NCI-H2196 (cell line): ENCODE data around the gene MATN3.

Experiments used
- DNase-seq: peaks from one replicate; lab custom pipeline; 2025; ENCODE audit not compliant: unreplicated experiment; lab: John Stamatoyannopoulos, UW

MATN3 gene

GRCh38 chr2:19943189-19943588, 69.3 kb downstream of the MATN3 start:
- DNase-seq, result no peak

DNA sequence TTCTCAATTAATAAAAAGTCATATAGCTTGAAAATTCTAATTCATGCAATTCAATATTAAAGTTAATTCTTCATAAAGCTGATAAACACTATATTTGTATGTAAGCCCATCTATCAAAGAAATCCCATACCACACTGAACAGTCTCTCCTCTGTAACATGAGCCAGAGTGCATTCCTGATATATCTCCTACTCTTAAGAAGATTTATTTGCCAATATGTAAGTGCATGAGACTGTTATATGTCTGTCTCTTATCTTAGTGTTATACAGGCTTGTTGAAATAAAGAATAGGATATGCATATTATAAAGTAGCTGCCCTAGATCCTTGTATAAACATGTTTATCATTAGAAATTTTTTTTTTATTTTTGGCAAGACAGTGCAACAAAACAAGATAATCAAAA, 70.3 kb downstream of the MATN3 start:
- no peak for DNase-seq
